MG63 (cell line): ENCODE measurements around the gene CAV1. TPM values are rescaled to one million over a fixed set of nuclear protein-coding genes. Genes with fewer than 3 reads are reported as not detected.
A peak's percentile ranks its signal among the peaks of the same experiment; 100 is the strongest.

Source experiments
- DNase-seq: peaks from one replicate; pipeline ENCODE4 v3.0.0-alpha.2; 2020
- H3K27me3 ChIP-seq: fragments of 250-450 bp; sonication (Bioruptor Pico); 2 replicates; pipeline ENCODE4 v1.5.1; 2020; ENCODE audit warnings: mild to moderate bottlenecking, moderate library complexity
- H3K36me3 ChIP-seq: fragments of 250-450 bp; sonication (Bioruptor Pico); 2 replicates; pipeline ENCODE4 v1.5.1; 2020; ENCODE audit warnings: mild to moderate bottlenecking, moderate library complexity
- H3K4me3 ChIP-seq: fragments of 250-450 bp; sonication (Bioruptor Pico); 2 replicates; pipeline ENCODE4 v1.5.1; 2020; ENCODE audit warnings: mild to moderate bottlenecking, moderate library complexity
- H3K9me3 ChIP-seq: fragments of 250-450 bp; sonication (Bioruptor Pico); 2 replicates; pipeline ENCODE4 v1.5.1; 2020; ENCODE audit warnings: mild to moderate bottlenecking, moderate library complexity
- total RNA-seq: library from RNA; depleted of rRNA; stranded (reverse); fragments of >200 nt; shearing (Covaris generic); gene quantifications from 2 replicates; pipeline ENCODE4 v1.2.3, GENCODE V29; 2014; ENCODE audit warnings: low replicate concordance

CAV1 gene
- total RNA-seq, 1 experiment from 2014 or later = 287 TPM

DNA sequence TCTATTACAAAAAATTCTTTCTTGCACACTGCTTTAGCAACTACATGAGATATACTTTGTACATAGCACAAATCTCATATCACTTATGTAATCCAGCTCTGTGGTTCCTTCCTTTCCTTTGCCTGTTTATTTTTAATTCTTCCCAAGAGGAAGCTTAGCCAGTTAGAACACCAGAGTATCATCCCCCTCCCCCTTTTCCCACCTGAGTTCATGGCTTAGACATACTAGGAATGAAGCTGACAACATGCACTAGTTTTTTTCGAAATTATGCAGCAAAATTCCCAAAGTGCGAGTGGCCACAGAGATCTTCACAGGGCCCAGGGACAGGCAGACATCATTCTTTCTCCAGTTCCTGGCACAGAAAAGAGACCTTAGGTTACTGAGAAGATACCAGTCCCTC, 17.8 kb downstream of the CAV1 start:
- DNase-seq = no peak
- Histone ChIP-seq H3K27me3 (no peaks in the 10 kb centered on the region), H3K9me3 (no peaks in the 10 kb centered on the region), H3K36me3 (peaks cover 84% of the 10 kb centered on the region), H3K4me3 (no peak overlapping the region)

- peaks cover 84% of the 10 kb centered on the region for H3K36me3 ChIP-seq
- no peak for DNase-seq
Observed at GRCh38 chr7:116543664-116544063, 18.8 kb downstream of the CAV1 start.

DNA sequence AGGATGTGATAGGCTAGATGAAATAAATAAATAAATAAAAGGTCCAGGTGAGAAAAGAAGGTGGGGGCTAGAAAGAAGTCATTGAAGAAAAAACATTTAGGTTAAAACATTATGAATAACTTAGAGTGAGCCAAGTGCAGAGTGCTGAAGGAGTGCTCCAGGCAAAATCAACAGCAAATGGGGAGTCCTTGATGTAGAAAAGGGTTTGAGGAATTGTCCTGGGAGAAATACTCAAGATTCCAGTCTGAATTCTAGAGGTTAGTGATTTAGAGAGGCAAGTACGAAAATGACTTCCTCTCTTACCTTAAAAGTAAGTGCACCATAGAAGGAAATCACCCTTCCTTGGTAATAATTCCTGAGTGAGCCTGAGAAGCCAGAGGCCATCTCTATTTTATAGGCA, 19.7 kb downstream of the CAV1 start:
- Histone ChIP-seq H3K9me3 (no peaks in the 10 kb centered on the region), H3K36me3 (peaks cover 80% of the 10 kb centered on the region), H3K27me3 (no peaks in the 10 kb centered on the region), H3K4me3 (no peak overlapping the region)
- no peak for DNase-seq

More at GRCh38 chr7:116543664-116544063, 18.8 kb downstream of the CAV1 start:
- Histone ChIP-seq H3K27me3 (no peaks in the 10 kb centered on the region), H3K9me3 (no peaks in the 10 kb centered on the region), H3K4me3 (no peak overlapping the region)

DNA sequence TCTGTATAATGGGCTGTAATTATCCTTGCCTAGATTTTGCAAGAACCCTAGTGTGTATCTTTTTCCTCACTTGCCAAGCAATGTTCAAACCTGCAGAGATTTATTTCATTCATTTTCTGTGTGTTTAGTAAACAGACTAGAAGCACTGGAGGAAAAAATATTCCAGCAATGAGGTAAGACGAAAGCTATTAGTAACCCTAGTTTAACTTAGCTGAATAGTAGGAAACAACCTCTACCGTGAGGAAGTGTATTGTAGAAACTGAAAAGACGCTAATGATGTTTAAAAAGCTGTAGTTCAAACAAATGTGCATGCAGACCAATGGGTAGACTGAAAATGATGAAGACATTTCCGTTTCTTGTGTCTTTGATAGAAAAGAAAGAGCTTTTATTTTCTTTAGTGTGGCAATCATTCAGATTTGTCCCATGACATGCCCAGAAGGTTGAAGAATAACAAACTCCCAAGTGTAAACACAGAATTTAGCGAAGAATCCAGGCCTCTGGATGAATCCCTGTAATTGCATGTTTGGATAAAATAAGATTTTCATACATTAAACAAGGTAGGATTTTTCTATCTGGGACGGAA, 20.7 kb downstream of the CAV1 start:
- no peak for DNase-seq
- peaks cover 82% of the 10 kb centered on the region for H3K36me3 ChIP-seq
- H3K4me3 ChIP-seq = no peak overlapping the region
- no peaks in the 10 kb centered on the region for H3K9me3 ChIP-seq
- no peaks in the 10 kb centered on the region for H3K27me3 ChIP-seq

DNA sequence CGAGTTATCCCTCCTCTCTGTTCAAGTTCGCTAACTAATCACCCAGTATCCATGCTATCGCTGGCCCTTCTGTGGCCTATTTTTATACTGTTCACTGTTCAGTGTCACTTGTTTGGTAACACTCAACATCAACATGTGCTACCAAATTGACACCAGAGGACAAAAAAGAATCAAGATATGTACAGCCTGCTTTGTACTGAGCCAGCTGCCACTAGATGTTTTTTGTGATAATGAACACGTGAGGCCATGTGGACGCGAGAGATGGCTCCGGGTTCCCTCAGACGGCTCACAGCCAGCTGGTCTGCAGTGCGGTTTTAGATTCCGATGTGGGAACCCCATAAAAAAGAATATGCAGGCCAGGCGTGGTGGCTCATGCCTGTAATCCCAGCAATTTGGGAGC, 21.2 kb downstream of the CAV1 start:
- no peak for DNase-seq
- Histone ChIP-seq H3K4me3 (no peak overlapping the region), H3K27me3 (no peaks in the 10 kb centered on the region), H3K9me3 (no peaks in the 10 kb centered on the region), H3K36me3 (peaks cover 82% of the 10 kb centered on the region)

- Histone ChIP-seq H3K27me3 (no peaks in the 10 kb centered on the region), H3K9me3 (no peaks in the 10 kb centered on the region), H3K36me3 (peaks cover 85% of the 10 kb centered on the region), H3K4me3 (no peak overlapping the region)
- DNase-seq = no peak
Observed at GRCh38 chr7:116546916-116547315, 22.1 kb downstream of the CAV1 start.

GRCh38 chr7:116547347-116547746, 22.5 kb downstream of the CAV1 start:
- peak; percentile 28 for DNase-seq
- H3K36me3 ChIP-seq = peaks cover 87% of the 10 kb centered on the region
- H3K9me3 ChIP-seq = no peaks in the 10 kb centered on the region
- H3K27me3 ChIP-seq = no peaks in the 10 kb centered on the region
- H3K4me3 ChIP-seq = no peak overlapping the region

GRCh38 chr7:116548506-116548905, 23.7 kb downstream of the CAV1 start:
- no peak for DNase-seq
- H3K27me3 ChIP-seq = no peaks in the 10 kb centered on the region
- no peaks in the 10 kb centered on the region for H3K9me3 ChIP-seq
- no peak overlapping the region for H3K4me3 ChIP-seq
- peaks cover 87% of the 10 kb centered on the region for H3K36me3 ChIP-seq

GRCh38 chr7:116549370-116549769, 24.5 kb downstream of the CAV1 start:
- no peaks in the 10 kb centered on the region for H3K27me3 ChIP-seq
- no peaks in the 10 kb centered on the region for H3K9me3 ChIP-seq
- H3K4me3 ChIP-seq = no peak overlapping the region
- H3K36me3 ChIP-seq = peaks cover 87% of the 10 kb centered on the region
- no peak for DNase-seq

DNA sequence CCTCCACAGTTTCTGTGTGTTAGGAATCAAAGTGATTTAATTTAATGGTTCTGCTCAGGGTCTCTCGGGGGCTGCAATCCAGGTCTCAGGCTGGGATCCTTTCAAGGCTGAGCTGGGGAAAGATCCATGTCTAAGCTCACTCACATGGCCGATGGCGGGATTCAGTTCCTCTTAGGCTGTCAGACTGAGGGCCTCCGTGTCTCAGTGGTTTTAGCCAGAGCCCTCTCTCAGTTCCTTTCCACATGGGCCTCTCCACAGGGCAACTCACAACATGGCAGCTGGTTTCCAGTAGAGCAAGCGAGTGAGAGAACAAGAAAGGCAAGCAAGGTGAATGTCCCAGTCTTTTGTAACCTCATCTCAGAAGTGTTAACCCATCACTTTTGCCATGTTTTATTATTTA, 26.9 kb downstream of the CAV1 start:
- Histone ChIP-seq H3K36me3 (peaks cover 83% of the 10 kb centered on the region), H3K27me3 (no peaks in the 10 kb centered on the region), H3K4me3 (no peak overlapping the region), H3K9me3 (no peaks in the 10 kb centered on the region)
- no peak for DNase-seq

DNA sequence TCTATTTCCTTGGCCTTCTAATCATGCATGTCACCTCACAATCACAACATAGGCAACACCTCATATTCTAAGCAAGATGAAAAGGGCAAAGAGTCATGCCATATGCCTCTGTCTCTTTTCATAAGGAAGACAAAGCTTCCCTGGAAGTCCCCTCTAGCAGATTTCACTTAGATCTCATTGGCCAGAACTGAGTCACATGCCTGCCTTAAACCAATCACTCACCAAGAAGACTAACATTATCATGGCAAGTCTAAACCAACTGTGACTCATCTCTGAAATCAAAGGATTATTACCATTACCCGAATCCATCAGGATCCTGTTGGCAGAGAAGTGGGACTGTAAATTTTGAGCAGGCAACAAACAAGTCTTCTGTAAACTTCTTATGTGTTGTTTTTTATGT, 27.8 kb downstream of the CAV1 start:
- Histone ChIP-seq H3K4me3 (no peak overlapping the region), H3K36me3 (peaks cover 84% of the 10 kb centered on the region), H3K9me3 (no peaks in the 10 kb centered on the region), H3K27me3 (no peaks in the 10 kb centered on the region)
- peak; percentile 36 for DNase-seq

GRCh38 chr7:116553168-116553964, 28.5 kb downstream of the CAV1 start:
- peaks cover 83% of the 10 kb centered on the region for H3K36me3 ChIP-seq
- no peaks in the 10 kb centered on the region for H3K27me3 ChIP-seq

GRCh38 chr7:116554436-116554835, 29.6 kb downstream of the CAV1 start:
- H3K27me3 ChIP-seq = no peaks in the 10 kb centered on the region
- peaks cover 86% of the 10 kb centered on the region for H3K36me3 ChIP-seq
- DNase-seq = no peak
- H3K9me3 ChIP-seq = no peaks in the 10 kb centered on the region
- H3K4me3 ChIP-seq = no peak overlapping the region

More at GRCh38 chr7:116553168-116553964, 28.5 kb downstream of the CAV1 start:
- no peaks in the 10 kb centered on the region for H3K9me3 ChIP-seq
- no peak overlapping the region for H3K4me3 ChIP-seq
- no peak for DNase-seq

GRCh38 chr7:116554911-116555310, 30.1 kb downstream of the CAV1 start:
- DNase-seq = no peak
- Histone ChIP-seq H3K4me3 (no peak overlapping the region), H3K27me3 (no peaks in the 10 kb centered on the region), H3K9me3 (no peaks in the 10 kb centered on the region), H3K36me3 (peaks cover 87% of the 10 kb centered on the region)

- Histone ChIP-seq H3K4me3 (no peak overlapping the region), H3K36me3 (peaks cover 81% of the 10 kb centered on the region), H3K9me3 (no peaks in the 10 kb centered on the region), H3K27me3 (no peaks in the 10 kb centered on the region)
- no peak for DNase-seq
Observed at GRCh38 chr7:116557066-116557585, 32.3 kb downstream of the CAV1 start.

DNA sequence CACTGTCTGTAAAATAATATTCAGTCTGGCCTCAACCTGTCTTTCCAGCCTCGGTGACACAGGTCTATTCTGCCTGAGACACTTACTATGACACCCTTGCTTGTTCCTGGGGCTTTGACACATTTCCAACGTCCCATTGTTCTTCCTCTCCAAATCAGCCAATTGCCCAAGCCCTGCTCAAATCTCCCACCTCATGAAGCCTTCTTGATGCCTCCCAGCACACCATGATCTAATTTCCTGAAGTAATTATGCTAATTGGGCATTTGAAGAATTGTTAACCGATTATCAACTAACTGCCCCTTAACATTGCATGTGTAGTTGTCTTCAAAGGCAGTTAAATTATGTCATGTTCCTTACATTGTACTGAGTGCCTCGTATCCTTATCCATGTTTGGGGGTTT, 33.1 kb downstream of the CAV1 start:
- Histone ChIP-seq H3K9me3 (no peaks in the 10 kb centered on the region), H3K27me3 (no peaks in the 10 kb centered on the region), H3K36me3 (peaks cover 79% of the 10 kb centered on the region), H3K4me3 (no peak overlapping the region)
- DNase-seq = no peak

DNA sequence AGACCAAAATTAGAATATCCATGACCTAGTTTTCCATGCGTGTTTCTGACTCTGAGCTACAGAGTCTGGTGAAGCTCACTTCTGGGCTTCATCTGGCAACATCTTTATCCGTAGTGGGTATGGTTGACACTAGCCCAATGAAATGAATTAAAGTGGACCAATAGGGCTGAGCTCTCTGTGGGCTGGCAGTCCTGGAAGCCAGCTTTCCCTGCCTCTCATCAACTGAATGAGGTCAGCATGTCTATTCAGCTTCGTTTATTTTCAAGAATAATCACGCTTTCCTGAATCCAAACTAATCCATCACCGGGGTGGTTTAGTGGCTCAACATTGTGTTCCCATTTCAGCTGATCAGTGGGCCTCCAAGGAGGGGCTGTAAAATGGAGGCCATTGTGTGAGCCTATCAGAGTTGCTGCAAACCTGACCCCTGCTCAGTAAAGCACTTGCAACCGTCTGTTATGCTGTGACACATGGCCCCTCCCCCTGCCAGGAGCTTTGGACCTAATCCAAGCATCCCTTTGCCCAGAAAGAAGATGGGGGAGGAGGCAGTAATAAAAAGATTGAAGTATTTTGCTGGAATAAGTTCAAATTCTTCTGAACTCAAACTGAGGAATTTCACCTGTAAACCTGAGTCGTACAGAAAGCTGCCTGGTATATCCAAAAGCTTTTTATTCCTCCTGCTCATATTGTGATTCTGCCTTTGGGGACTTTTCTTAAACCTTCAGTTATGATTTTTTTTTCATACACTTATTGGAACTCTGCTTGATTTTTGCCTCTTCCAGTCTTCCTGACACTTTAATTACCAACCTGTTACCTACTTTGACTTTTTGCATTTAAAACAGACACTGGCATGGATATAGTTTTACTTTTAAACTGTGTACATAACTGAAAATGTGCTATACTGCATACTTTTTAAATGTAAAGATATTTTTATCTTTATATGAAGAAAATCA, 35.5 kb downstream of the CAV1 start:
- DNase-seq = no peak
- Histone ChIP-seq H3K4me3 (no peak overlapping the region), H3K27me3 (no peaks in the 10 kb centered on the region), H3K9me3 (no peaks in the 10 kb centered on the region), H3K36me3 (peaks cover 59% of the 10 kb centered on the region)
